Endodermal cell (in vitro differentiated cells): ENCODE data around the gene P2RX5. TPM values are rescaled to one million over a fixed set of nuclear protein-coding genes. Genes with fewer than 3 reads are reported as not detected.

Experiments used
- DNase-seq: peaks from one replicate; pipeline ENCODE4 v3.0.0-alpha.2; 2017
- H3K27ac ChIP-seq: 2 replicates; pipeline ENCODE4 v1.5.1; 2013; ENCODE audit warnings: mild to moderate bottlenecking, low read depth, low read length, moderate library complexity
- H3K27me3 ChIP-seq: 2 replicates; pipeline ENCODE4 v1.6.1; 2013; ENCODE audit warnings: mild to moderate bottlenecking, low read length, moderate library complexity; ENCODE audit not compliant: insufficient read depth, control insufficient read depth, poor library complexity, severe bottlenecking
- H3K36me3 ChIP-seq: 2 replicates; pipeline ENCODE4 v1.7.0; 2013; ENCODE audit warnings: mild to moderate bottlenecking, low read length, moderate library complexity; ENCODE audit not compliant: control insufficient read depth, insufficient read depth
- H3K4me1 ChIP-seq: one replicate; pipeline ENCODE4 v1.7.0; 2013; ENCODE audit warnings: low read length; ENCODE audit not compliant: control insufficient read depth, insufficient read depth
- H3K4me3 ChIP-seq: 2 replicates; pipeline ENCODE4 v1.5.1; 2013; ENCODE audit warnings: mild to moderate bottlenecking, low read length, moderate library complexity
- H3K9ac ChIP-seq: 2 replicates; pipeline ENCODE4 v1.6.1; 2013; ENCODE audit warnings: mild to moderate bottlenecking, low read length, moderate library complexity; ENCODE audit not compliant: poor library complexity, severe bottlenecking; ENCODE audit errors: extremely low read depth
- H3K9me3 ChIP-seq: 2 replicates; pipeline ENCODE4 v1.6.1; 2013; ENCODE audit warnings: mild to moderate bottlenecking, low read length, moderate library complexity; ENCODE audit not compliant: control insufficient read depth
- H3K27ac Mint-ChIP-seq: 2 replicates; pipeline ENCODE4 v1.8.0; 2020; ENCODE audit warnings: mixed read lengths
- H3K27me3 Mint-ChIP-seq: 2 replicates; pipeline ENCODE4 v1.8.0; 2021; ENCODE audit warnings: mild to moderate bottlenecking, mixed read lengths; ENCODE audit not compliant: insufficient read depth
- H3K36me3 Mint-ChIP-seq: 2 replicates; pipeline ENCODE4 v1.8.0; 2020; ENCODE audit warnings: low read depth, mixed read lengths
- H3K4me1 Mint-ChIP-seq: 2 replicates; pipeline ENCODE4 v1.8.0; 2020; ENCODE audit warnings: mixed read lengths
- H3K4me3 Mint-ChIP-seq: 2 replicates; pipeline ENCODE4 v1.8.0; 2020; ENCODE audit warnings: mild to moderate bottlenecking, moderate library complexity, mixed read lengths
- H3K9me3 Mint-ChIP-seq: 2 replicates; pipeline ENCODE4 v1.8.0; 2020; ENCODE audit warnings: mild to moderate bottlenecking, mixed read lengths
- WGBS, 2 experiments: methylation state at CpG; one replicate each; pipeline versions ENCODE4 v1.1.5 to v1.1.7; 2013; ENCODE audit warnings: missing lambda C conversion rate in 2 of 2, mixed read lengths in 1 of 2; ENCODE audit not compliant: insufficient coverage in 1 of 2, insufficient read length in 1 of 2; 5-methylcytosine and 5-hydroxymethylcytosine counted together
- total RNA-seq, 2 donors: library from RNA; stranded (reverse); fragmentation: NEBNext Ultra II Directional in 1 of 2; extraction: Animal tissue kit (Norgen Biotek cat#: 25700) in 1 of 2; gene quantifications; 2 replicates in 1 of 2; 3 replicates in 1 of 2; pipeline ENCODE4 v1.2.1, GENCODE V29; 2021
- TF ChIP-seq, protein P1 (sequence below): fragments of 200-600 bp; sonication (generic); conservative IDR thresholded peaks from 2 replicates; pipeline ENCODE4 v1.5.0; 2021; ENCODE audit warnings: antibody characterized with exemption, mild to moderate bottlenecking

P2RX5 gene
- total RNA-seq, 2 donors from 2014 or later: 0.46 to 0.57 TPM

DNA sequence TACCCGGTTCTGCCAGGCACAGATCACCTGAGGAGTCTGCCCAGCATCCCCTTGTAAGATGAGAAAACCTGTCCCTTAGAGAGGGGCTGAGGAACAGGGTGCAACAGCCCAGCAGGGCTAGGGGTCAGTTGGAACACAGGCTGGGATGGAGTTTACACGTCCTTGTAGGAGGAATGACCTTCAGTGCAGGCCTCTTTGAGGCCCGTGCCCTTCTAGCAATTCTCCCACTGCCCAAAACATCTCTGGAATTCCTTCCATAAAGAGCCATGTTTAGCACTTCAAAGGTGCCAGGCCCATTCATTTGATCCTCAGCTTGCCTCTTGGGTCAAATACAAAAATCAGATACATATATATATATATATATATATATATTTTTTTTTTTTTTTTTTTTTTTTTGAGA lies 54.9 kb downstream of the P2RX5 start:
- Histone ChIP-seq H3K9ac (no peak overlapping the region), H3K4me1 (peaks cover 9% of the 10 kb centered on the region), H3K27ac (no peak overlapping the region), H3K4me3 (no peak overlapping the region), H3K9me3 (no peaks in the 10 kb centered on the region), H3K36me3 (peaks cover 24% of the 10 kb centered on the region), H3K27me3 (no peaks in the 10 kb centered on the region)
- Mint-ChIP-seq H3K27me3 (no peaks in the 10 kb centered on the region), H3K4me1 (peaks cover 14% of the 10 kb centered on the region), H3K4me3 (no peak overlapping the region), H3K36me3 (peaks cover 40% of the 10 kb centered on the region), H3K9me3 (no peaks in the 10 kb centered on the region), H3K27ac (peak overlapping the region; percentile 26)
- no peak for DNase-seq
- 80 to 86% methylated on average over 1 to 3 of the region's 3 CpGs for WGBS, 2 experiments
- TF ChIP-seq, protein P1, sequence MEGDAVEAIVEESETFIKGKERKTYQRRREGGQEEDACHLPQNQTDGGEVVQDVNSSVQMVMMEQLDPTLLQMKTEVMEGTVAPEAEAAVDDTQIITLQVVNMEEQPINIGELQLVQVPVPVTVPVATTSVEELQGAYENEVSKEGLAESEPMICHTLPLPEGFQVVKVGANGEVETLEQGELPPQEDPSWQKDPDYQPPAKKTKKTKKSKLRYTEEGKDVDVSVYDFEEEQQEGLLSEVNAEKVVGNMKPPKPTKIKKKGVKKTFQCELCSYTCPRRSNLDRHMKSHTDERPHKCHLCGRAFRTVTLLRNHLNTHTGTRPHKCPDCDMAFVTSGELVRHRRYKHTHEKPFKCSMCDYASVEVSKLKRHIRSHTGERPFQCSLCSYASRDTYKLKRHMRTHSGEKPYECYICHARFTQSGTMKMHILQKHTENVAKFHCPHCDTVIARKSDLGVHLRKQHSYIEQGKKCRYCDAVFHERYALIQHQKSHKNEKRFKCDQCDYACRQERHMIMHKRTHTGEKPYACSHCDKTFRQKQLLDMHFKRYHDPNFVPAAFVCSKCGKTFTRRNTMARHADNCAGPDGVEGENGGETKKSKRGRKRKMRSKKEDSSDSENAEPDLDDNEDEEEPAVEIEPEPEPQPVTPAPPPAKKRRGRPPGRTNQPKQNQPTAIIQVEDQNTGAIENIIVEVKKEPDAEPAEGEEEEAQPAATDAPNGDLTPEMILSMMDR: no peak

DNA sequence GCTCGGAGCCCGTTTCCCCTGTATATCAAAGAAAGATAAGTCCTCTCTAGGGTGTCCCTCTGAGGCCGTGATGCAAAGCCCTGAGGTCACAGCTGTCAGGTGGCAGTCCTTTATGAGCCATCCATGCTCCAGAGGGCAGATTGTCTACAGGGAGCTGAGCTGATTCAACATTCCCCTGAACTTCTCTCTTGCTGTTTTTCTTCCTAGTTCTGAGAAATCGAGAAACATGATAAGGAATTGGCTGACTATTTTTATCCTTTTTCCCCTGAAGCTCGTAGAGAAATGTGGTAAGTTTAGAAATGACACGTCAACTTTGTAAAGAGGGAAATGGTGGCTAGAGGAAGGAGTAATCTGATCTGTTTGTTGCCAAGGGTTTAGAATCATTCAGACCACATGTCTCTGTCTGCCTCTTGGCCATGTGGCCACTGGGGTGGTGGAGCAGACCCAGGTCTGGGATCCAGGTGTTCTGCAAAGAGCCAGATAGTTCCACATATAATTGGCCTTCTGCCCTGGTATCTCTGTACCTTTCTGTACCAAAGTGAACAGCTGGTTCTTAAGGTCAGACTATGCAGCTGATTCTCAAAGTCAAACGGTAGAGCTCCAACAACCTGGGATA lies 55.9 kb downstream of the P2RX5 start:
- no peaks in the 10 kb centered on the region for H3K9me3 ChIP-seq
- TF ChIP-seq, protein P1: no peak
- peaks cover 21% of the 10 kb centered on the region for H3K36me3 ChIP-seq
- Mint-ChIP-seq H3K27me3 (no peaks in the 10 kb centered on the region), H3K9me3 (no peaks in the 10 kb centered on the region), H3K4me3 (no peak overlapping the region), H3K4me1 (peaks cover 14% of the 10 kb centered on the region), H3K36me3 (peaks cover 34% of the 10 kb centered on the region), H3K27ac (peak overlapping the region; percentile 81)
- H3K4me1 ChIP-seq: peaks cover 9% of the 10 kb centered on the region
- no peaks in the 10 kb centered on the region for H3K27me3 ChIP-seq
- no peak overlapping the region for H3K27ac ChIP-seq
- no peak for DNase-seq
- 80 to 100% methylated on average over 1 to 7 of the region's 7 CpGs for WGBS, 2 experiments
- H3K4me3 ChIP-seq: no peak overlapping the region
- no peak overlapping the region for H3K9ac ChIP-seq

DNA sequence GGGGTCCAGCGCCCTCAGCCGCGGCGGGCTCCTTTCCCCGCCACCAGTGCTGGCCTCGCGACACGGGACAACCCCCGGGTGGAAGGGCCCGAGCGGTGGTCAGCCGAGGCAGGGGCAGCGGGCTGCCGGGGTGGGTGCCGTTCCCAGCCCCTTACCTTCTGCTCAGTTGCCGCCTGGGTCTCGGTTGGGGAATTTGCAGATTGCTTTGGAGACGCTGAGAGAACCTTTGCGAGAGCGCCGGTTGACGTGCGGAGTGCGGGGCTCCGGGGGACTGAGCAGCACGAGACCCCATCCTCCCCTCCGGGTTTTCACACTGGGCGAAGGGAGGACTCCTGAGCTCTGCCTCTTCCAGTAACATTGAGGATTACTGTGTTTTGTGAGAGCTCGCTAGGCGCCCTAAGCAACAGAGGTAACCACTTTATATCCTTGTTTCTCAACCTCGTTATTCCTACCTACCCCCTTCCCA lies 59.0 kb downstream of the P2RX5 start:
- peak overlapping the region; percentile 80 for H3K27ac Mint-ChIP-seq
- peak overlapping the region; percentile 40 for H3K27ac ChIP-seq
- 1 to 2% methylated on average over 17 to 31 of the region's 31 CpGs for WGBS, 2 experiments

More for the DNA sequence above, 59.0 kb downstream of the P2RX5 start:
- TF ChIP-seq, protein P1: no peak
- Histone ChIP-seq H3K27me3 (no peaks in the 10 kb centered on the region), H3K4me3 (peak overlapping the region; percentile 93), H3K9me3 (no peaks in the 10 kb centered on the region), H3K9ac (peak overlapping the region; percentile 77), H3K36me3 (peaks cover 25% of the 10 kb centered on the region), H3K4me1 (peaks cover 9% of the 10 kb centered on the region)
- H3K4me1 Mint-ChIP-seq: peaks cover 27% of the 10 kb centered on the region
- no peaks in the 10 kb centered on the region for H3K27me3 Mint-ChIP-seq
- H3K36me3 Mint-ChIP-seq: peaks cover 34% of the 10 kb centered on the region
- DNase-seq: no peak
- no peaks in the 10 kb centered on the region for H3K9me3 Mint-ChIP-seq
- peak overlapping the region; percentile 92 for H3K4me3 Mint-ChIP-seq
